ENCODE data around the gene PELI1. TPM values are rescaled to one million over a fixed set of nuclear protein-coding genes. Genes with fewer than 3 reads are reported as not detected.

Gene PELI1
- total RNA-seq, 4 donors from 2014 or later: 26.2 to 54.7 (median 37.4) TPM

DNA sequence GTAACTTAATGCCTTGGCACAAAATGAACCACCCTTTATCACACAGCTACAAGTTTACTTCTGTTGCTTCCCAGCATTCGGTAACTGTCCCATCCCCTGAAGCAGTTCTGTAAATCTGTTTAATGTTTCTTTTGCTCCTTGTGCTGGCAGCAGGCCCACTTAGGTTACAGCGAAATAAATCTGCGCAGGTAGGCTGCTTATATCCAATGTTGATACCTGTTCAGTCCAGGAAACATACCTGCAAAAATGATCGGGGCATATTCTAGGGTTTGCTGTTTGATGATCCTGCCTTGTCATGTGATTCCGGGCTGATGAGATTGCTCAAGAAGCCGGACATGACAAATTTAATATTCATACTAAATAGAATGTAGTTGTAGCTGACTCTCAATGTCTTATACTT, 23.3 kb downstream of the PELI1 start:
- DNase-seq: no peak
- TF ChIP-seq, protein P1, sequence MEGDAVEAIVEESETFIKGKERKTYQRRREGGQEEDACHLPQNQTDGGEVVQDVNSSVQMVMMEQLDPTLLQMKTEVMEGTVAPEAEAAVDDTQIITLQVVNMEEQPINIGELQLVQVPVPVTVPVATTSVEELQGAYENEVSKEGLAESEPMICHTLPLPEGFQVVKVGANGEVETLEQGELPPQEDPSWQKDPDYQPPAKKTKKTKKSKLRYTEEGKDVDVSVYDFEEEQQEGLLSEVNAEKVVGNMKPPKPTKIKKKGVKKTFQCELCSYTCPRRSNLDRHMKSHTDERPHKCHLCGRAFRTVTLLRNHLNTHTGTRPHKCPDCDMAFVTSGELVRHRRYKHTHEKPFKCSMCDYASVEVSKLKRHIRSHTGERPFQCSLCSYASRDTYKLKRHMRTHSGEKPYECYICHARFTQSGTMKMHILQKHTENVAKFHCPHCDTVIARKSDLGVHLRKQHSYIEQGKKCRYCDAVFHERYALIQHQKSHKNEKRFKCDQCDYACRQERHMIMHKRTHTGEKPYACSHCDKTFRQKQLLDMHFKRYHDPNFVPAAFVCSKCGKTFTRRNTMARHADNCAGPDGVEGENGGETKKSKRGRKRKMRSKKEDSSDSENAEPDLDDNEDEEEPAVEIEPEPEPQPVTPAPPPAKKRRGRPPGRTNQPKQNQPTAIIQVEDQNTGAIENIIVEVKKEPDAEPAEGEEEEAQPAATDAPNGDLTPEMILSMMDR (IDR thresholded peaks at IDR 0.05): no peak
- no peak for TF ChIP-seq POLR2A (IDR thresholded peaks at IDR 0.05)
- intact Hi-C loops (cut with DNase I; ENCODE audit: low total_unique reads): no loop called here
- Histone ChIP-seq H3K9me3 (no peaks in the 10 kb centered on the region), H3K27ac (peak overlapping the region in 1 of 2 donors; percentile 31), H3K4me3 (no peak overlapping the region), H3K27me3 (no peaks in the 10 kb centered on the region), H3K4me1 (peaks cover 7 to 13% of the 10 kb centered on the region in 2 donors), H3K36me3 (no peaks in the 10 kb centered on the region)

DNA sequence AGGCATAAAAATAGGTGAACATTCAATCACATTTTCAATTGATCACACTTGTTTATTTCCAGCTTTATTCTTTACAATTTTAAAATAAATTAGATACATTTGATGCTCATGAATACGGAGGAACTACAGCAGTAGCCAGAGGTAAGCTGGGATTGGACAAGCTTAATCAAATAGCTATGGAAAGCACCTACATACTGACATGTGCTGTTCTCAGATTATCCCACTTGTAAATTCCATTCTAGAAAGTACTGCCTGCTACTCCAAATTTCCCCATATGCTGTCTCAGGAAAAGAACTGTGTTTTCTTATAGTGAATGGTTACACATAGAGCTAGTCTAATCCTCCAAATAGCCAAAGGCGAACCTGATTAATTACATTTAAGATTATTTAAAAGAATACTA, 24.2 kb downstream of the PELI1 start:
- intact Hi-C loops (cut with DNase I; ENCODE audit: low total_unique reads): no loop called here
- Histone ChIP-seq H3K27me3 (no peaks in the 10 kb centered on the region), H3K36me3 (no peaks in the 10 kb centered on the region), H3K4me3 (no peak overlapping the region), H3K27ac (no peak overlapping the region), H3K9me3 (no peaks in the 10 kb centered on the region), H3K4me1 (peaks cover 7 to 13% of the 10 kb centered on the region in 2 donors)
- TF ChIP-seq POLR2A (IDR thresholded peaks at IDR 0.05): no peak
- TF ChIP-seq, protein P1 (IDR thresholded peaks at IDR 0.05): no peak
- no peak for DNase-seq

DNA sequence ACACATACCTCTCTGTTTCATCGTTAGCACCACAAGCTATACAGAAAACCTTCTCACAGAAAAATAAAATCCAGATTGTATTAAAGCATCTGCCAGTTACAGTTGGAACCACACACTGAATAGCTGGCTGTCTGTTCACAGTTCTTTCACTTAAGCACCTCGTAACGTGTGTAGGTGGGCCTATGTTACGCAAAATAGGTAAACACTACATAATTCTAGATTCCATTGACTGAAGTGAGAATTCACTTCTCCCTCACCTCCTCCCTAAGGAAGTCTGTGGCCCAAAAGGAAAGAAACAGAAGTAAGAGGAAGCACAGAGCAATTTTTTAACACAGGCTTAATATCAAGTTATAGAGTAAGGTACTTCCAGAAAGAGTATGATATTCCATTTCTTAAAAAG, 24.9 kb downstream of the PELI1 start:
- Histone ChIP-seq H3K9me3 (no peaks in the 10 kb centered on the region), H3K27ac (no peak overlapping the region), H3K4me3 (no peak overlapping the region), H3K27me3 (no peaks in the 10 kb centered on the region), H3K4me1 (peaks cover 7 to 13% of the 10 kb centered on the region in 2 donors), H3K36me3 (no peaks in the 10 kb centered on the region)
- no peak for DNase-seq
- intact Hi-C loops (cut with DNase I; ENCODE audit: low total_unique reads): no loop called here
- no peak for TF ChIP-seq POLR2A (IDR thresholded peaks at IDR 0.05)
- TF ChIP-seq, protein P1 (IDR thresholded peaks at IDR 0.05): no peak

DNA sequence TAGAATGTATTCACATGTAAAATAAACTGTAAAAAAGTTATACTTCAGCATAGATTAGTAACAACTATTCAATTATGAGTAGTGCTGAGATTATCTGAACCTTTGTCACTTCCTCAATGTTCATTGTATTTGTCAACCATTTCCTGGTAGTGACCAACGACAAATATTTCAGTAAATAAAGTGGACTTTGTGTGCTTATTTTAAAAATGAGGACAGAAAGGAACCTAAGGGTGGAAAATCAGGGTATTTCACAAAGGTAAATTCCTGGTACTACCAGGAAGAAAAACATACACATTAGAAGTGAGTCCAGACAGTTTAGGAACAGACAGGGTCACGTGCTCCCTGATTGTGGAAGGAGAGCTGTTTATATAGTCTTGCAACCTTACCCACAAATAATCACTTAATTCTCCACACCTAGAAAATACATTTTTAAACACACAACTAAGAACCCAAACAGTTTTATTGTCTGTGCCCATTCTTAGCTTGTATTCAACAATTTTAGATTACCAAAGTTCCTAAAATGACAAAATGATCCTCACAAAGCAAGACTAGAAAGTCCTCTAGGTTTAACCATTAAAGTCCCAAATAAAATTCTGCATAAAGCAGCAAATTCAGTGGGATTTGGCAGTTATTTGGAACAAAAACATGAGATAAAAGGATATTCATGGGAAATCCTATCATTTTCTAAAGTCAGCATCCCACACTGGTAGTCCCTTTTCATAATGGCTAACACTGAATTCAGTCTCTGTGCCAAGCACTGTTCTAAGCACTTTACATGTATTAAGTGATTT, 28.2 kb downstream of the PELI1 start:
- H3K27ac ChIP-seq: peak overlapping the region in 1 of 2 donors; percentile 35
- no peak for DNase-seq
- no peaks in the 10 kb centered on the region for H3K36me3 ChIP-seq
- intact Hi-C loops (cut with DNase I; ENCODE audit: low total_unique reads): no loop called here
- peaks cover 7 to 13% of the 10 kb centered on the region in 2 donors for H3K4me1 ChIP-seq
- no peak overlapping the region for H3K4me3 ChIP-seq
- no peaks in the 10 kb centered on the region for H3K27me3 ChIP-seq
- H3K9me3 ChIP-seq: no peaks in the 10 kb centered on the region
- TF ChIP-seq POLR2A (IDR thresholded peaks at IDR 0.05): no peak
- TF ChIP-seq, protein P1 (IDR thresholded peaks at IDR 0.05): no peak

DNA sequence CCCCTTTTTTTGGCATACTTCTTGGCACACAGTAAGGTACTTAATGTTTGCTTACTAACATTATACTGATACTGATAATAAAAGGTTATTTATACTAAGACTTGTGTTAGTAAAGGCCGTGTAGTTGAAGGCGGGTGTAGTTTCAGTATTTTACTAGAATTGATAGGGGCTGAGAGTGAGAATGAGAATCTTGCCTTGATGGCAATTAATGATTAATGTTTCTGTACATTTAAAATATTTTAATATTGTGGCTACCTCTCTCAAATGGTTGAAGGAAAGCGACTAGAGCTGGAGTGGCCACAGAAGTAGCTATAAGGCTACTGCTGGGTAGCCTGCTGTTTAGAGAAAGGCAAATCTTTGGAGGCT, 29.3 kb downstream of the PELI1 start:
- Histone ChIP-seq H3K27me3 (no peaks in the 10 kb centered on the region), H3K4me1 (peaks cover 6 to 7% of the 10 kb centered on the region in 2 donors), H3K27ac (peak overlapping the region; percentile 40 to 59), H3K4me3 (no peak overlapping the region), H3K36me3 (no peaks in the 10 kb centered on the region), H3K9me3 (no peaks in the 10 kb centered on the region)
- intact Hi-C loops (cut with DNase I; ENCODE audit: low total_unique reads): no loop called here
- TF ChIP-seq, protein P1 (IDR thresholded peaks at IDR 0.05): no peak
- TF ChIP-seq POLR2A (IDR thresholded peaks at IDR 0.05): no peak
- DNase-seq: no peak

All from uterus (tissue), 4 donors.